Measurements from ENCODE around the gene PLCB2. TPM values are rescaled to one million over a fixed set of nuclear protein-coding genes. Genes with fewer than 3 reads are reported as not detected.

The PLCB2 gene
- total and polyA plus RNA-seq, 9 of the 15 experiments (the other 6 are each of a cell fraction or from before 2014, with no cell fraction given) = 0.37 to 12.3 (median 8.0) TPM

- TF ChIP-seq ZNF445 (CRISPR knock-in tag; IDR thresholded peaks at IDR 0.05; ENCODE audit: low read depth) = no peak
- TF ChIP-seq MAX (CRISPR knock-in tag; IDR thresholded peaks at IDR 0.05) = no peak
- TF ChIP-seq SRSF1 (IDR thresholded peaks at IDR 0.05; ENCODE audit: low read depth, low read length) = no peak
- TF ChIP-seq PRPF4 (IDR thresholded peaks at IDR 0.05; ENCODE audit: insufficient read depth, low read depth, low read length, poor library complexity, severe bottlenecking) = no peak
- TF ChIP-seq ZEB2 (IDR thresholded peaks at IDR 0.05) = no peak
- TF ChIP-seq ZC3H11A (IDR thresholded peaks at IDR 0.05; ENCODE audit: low read depth, low read length) = no peak
- no peak for TF ChIP-seq FOS (IDR thresholded peaks at IDR 0.05; ENCODE audit: extremely low read depth, insufficient read length)
- TF ChIP-seq ATF4 (CRISPR knock-in tag; IDR thresholded peaks at IDR 0.05) = no peak
- TF ChIP-seq ZBTB40 (IDR thresholded peaks at IDR 0.05) = no peak
- no peak for TF ChIP-seq ZBTB40 (CRISPR knock-in tag; IDR thresholded peaks at IDR 0.05)
- TF ChIP-seq ARID2 (IDR thresholded peaks at IDR 0.05) = peak; percentile 93; the same call in 1 of the 2 replicates
- TF ChIP-seq SNIP1 (IDR thresholded peaks at IDR 0.05; ENCODE audit: low read depth) = no peak
- TF ChIP-seq CREM (IDR thresholded peaks at IDR 0.05; ENCODE audit: low read depth) = no peak
- no peak for TF ChIP-seq ZBTB17 (CRISPR knock-in tag; IDR thresholded peaks at IDR 0.05)
- no peak for TF ChIP-seq HNRNPUL1 (IDR thresholded peaks at IDR 0.05; ENCODE audit: low read length)
- no peak for TF ChIP-seq ESRRB (CRISPR knock-in tag; IDR thresholded peaks at IDR 0.05; ENCODE audit: borderline replicate concordance)
- TF ChIP-seq ZSCAN29 (IDR thresholded peaks at IDR 0.05) = no peak
- TF ChIP-seq BACH1 (tag; IDR thresholded peaks at IDR 0.05) = no peak
- no peak for TF ChIP-seq CREB5 (CRISPR knock-in tag; IDR thresholded peaks at IDR 0.05)
These were observed 28.1 kb downstream of the PLCB2 start (continued) for GRCh38 chr15:40279437-40280141.
